Measurements from ENCODE around the gene ST7.

The ST7 gene

DNA sequence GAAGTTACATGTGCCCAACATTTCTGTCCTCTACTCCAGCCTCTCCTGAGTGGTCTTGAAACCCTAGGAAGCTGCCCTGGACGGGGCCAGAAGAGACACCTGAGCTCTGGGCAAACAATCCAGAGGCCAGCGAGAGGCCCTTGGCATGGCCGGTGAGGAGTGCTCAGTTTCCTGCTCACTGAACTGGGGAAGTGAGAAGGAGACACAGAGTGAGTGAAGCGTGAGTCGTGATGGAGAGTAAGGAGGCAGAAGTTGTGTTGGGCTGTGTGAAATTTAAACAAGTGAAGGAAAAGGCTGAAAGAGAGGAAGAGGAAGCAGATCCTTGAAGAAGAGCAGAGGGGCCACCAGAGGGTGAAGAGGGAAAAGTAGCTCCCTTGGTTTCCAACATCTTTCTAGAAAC, 296.4 kb downstream of the ST7 start:
- DNase-seq (ENCODE audit: low read depth in 2 of 2, low spot score in 1 of 2): no peak

DNA sequence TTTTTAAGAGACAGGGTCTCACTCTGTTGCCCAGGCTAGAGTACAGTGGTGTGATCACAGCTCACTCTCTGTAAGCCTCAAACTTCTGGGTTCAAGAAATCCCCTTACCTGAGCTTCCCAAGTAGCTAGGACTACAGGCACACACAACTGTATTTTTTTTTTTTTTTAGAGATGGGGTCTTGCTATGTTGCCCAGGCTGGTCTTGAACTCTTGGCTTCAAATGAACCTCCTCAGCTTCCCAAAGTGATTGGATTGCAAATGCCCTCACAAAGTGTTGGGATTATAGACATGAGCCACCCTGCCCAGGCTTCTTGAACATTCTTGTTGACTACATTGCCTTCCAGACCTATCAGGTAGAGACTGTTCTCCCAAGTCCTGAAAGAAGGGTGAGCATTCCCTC, 296.9 kb downstream of the ST7 start:
- DNase-seq (ENCODE audit: low read depth in 2 of 2, low spot score in 1 of 2): no peak

- DNase-seq (ENCODE audit: low read depth in 2 of 2, low spot score in 1 of 2): no peak
Observed at GRCh38 chr7:117250801-117251200, 297.5 kb downstream of the ST7 start.

DNA sequence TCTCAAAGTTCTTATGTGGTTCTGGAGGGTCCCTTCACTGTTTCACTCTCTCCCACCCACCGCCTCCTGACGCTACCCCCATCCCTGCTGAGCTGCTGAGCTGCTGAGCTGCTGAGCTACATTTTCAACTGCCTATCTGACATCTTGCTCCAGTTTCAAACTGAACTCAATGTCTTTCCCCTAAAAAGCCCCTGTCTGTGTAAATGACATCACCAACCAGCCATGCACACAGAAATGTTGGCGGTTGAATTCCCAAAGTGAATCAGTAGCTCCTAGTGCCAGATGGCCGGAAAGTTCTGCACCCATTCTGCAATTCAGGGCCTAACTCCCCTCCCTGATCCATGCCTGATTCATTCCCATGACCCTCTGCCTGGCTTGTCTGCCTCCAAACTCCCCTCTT, 298.4 kb downstream of the ST7 start:
- DNase-seq (ENCODE audit: low read depth in 2 of 2, low spot score in 1 of 2): no peak

- no peak for DNase-seq (ENCODE audit: low read depth in 2 of 2, low spot score in 1 of 2)
Observed at GRCh38 chr7:117259615-117260014, 306.3 kb downstream of the ST7 start.

DNA sequence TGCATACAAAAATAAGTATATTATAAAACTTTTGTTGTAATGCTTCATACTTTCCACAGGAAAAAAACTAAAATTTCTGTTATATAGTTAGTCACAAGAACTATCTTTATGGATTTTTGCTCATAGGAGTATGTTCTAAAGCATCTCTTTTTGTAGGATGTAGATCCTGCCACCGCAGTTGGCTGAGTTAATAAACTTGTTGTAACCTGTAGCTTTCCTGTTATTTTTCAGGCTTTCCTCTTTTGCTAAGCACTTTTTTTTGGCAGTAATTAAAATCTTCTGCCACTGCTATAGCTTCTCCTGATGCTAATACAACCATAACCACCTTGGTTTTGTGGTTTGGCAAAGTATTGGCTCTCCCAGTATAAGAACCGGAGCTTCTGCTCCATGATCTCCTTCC, 309.2 kb downstream of the ST7 start:
- no peak for DNase-seq (ENCODE audit: low read depth in 2 of 2, low spot score in 1 of 2)

GRCh38 chr7:117264716-117265115, 311.4 kb downstream of the ST7 start:
- DNase-seq (ENCODE audit: low read depth in 2 of 2, low spot score in 1 of 2): no peak

DNA sequence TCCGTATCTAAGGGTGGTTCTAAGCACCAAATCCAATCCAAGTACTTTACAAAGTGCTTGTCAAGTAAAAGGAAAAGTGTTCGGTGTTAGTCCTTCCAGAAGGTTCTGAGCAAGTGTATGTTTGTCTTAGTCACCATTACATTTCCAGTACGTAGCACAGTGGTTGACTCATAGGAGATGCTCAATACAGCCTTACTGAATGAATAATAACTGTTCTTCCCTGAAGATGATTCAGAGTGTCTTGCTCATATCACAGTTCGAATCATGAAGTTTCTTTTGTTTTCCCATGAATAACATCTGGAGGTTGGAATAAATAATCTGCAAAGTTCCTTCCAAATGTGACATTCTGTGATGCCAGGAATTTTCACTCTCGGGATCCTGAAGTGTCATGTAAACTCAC, 316.1 kb downstream of the ST7 start:
- no peak for DNase-seq (ENCODE audit: low read depth in 2 of 2, low spot score in 1 of 2)

- DNase-seq (ENCODE audit: low read depth in 2 of 2, low spot score in 1 of 2): no peak
Observed at GRCh38 chr7:117269886-117270285, 316.6 kb downstream of the ST7 start.

GRCh38 chr7:117270371-117270770, 317.1 kb downstream of the ST7 start:
- no peak for DNase-seq (ENCODE audit: low read depth in 2 of 2, low spot score in 1 of 2)

DNA sequence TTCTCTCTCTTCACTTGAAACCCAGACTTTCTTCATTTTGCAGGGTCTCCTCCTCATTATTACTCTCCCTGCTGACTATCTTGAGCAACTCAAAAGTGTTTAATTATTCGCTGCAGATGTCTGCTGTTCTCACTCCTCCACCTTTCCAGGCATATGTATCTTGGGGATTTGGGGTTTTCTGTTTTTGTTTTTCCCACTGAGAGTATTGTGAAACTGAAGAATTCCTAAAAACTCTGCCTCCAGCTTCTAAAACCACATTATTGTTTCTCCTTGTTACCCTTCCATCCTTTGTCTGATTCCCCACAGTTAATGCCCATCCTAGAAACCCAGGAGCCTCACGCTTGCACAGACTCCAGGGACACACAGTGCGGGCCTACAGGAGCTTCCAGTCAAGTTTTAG, 318.3 kb downstream of the ST7 start:
- no peak for DNase-seq (ENCODE audit: low read depth in 2 of 2, low spot score in 1 of 2)

DNA sequence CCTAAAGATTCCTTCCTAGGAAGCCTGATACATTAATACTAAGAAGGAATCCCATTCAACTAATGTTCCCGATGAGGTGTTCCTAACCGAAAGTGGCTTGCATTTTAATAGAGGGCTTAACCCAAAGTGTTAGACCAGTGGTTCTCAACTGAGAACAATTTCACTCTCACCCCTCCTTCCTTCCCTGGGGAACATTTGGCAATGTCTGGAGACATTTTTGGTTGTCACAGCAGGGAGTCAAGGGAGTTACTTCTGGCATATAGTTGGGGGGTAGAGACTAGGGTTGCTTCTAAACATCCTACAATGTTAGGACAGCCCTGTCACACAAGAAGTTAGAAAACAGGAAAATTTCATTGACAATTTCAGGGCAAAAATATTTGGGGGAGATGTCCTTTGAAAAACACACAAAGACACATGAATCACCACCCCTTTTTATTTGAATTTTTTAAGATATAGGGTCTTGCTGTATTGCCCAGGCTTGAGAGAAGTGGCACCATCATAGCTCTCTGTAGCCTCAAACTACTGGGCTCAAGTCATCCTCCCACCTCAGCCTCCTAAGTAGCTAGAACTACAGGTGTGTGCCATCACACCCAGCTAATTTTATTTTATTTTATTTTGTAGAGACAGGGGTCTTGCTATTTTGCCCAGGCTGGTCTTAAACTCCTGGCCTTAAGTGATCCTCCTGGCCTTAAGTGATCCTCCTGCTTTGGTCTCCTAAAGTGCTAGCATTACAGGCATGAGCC, 318.9 kb downstream of the ST7 start:
- no peak for DNase-seq (ENCODE audit: low read depth in 2 of 2, low spot score in 1 of 2)

DNA sequence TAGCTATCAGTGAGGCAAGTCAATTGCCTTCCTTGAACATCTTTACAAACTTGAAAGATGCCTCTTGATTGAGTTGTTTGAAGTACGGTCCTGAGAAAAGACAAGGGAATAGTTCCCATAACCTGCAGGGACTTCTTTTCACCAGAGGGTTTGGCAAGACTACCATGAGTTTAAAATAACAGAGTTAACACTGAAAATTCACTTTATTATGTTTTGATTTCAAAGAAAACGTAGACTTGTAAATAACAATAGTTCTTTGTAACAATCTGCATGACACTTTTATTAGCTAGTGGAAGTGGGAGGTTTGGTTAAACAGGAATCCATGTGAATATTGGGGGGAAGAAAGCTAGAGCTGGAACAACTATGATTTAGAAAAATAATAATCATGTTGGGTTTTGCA, 320.0 kb downstream of the ST7 start:
- no peak for DNase-seq (ENCODE audit: low read depth in 2 of 2, low spot score in 1 of 2)

- DNase-seq (ENCODE audit: low read depth in 2 of 2, low spot score in 1 of 2): no peak
Observed at GRCh38 chr7:117273814-117274225, 320.5 kb downstream of the ST7 start.

DNA sequence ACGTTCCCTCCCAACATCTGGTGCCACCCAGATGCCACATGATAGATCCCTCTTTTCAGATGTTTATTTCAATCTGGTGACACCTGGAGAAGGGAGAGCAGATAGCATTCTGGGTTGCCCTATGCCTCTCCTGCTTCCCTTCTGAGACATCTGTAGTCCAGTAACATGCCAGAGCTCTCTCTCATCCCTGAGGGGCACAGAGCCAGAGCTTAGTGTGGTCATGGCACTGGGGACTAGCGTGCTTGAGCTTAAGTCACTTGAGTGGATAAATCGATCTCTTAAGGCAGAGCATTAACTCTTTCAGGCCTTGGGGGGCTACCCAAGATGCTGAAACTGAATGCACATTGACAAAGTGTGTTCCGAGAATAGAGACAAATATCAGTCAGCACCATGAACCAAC, 321.6 kb downstream of the ST7 start:
- no peak for DNase-seq (ENCODE audit: low read depth in 2 of 2, low spot score in 1 of 2)

DNA sequence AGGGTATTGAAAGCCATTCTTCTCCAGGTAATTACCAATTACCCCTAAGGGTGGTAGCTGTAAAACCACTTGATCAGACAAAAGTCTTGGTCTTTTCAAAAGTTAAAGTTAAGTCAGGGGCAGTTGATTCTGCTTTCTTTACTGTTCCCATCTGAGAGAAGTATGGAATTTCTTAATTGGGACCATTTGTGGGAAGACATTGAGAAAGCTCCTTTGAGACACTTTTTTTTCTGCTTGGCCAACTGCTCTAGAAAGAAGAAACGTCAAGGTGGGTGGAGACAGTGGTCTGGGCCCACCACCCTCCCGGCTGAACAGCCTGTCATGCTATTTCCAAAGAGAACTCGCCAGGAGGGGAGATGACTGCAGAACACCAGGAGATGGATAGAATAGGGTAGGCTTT, 324.3 kb downstream of the ST7 start:
- no peak for DNase-seq (ENCODE audit: low read depth in 2 of 2, low spot score in 1 of 2)

GRCh38 chr7:117278040-117278439, 324.7 kb downstream of the ST7 start:
- DNase-seq (ENCODE audit: low read depth in 2 of 2, low spot score in 1 of 2): no peak

GRCh38 chr7:117279203-117279602, 325.9 kb downstream of the ST7 start:
- DNase-seq (ENCODE audit: low read depth in 2 of 2, low spot score in 1 of 2): no peak

Measured in stimulated activated CD8-positive, alpha-beta memory T cell treated with anti-CD3 and anti-CD28 coated beads, Interleukin-4, amount 100 ng/mL, for 1 hour (primary cell).